WTC11 (cell line): ENCODE results near the gene PSMG4. TPM values are rescaled to one million over a fixed set of nuclear protein-coding genes. Genes with fewer than 3 reads are reported as not detected.
A peak's percentile ranks its signal among the peaks of the same experiment; 100 is the strongest.

Experiments used
- ATAC-seq: fragments of 200-7000 bp; cut with Tn5 transposase; 2 replicates; pipeline ENCODE4 v1.10.0; 2021; ENCODE audit warnings: mild to moderate bottlenecking, moderate library complexity
- CTCF ChIA-PET: fragments of 300-600 bp; sonication (Branson Sonifier 250); formaldehyde crosslinking; loops from one replicate; lab custom pipeline; 2021; ENCODE audit warnings: antibody characterized with exemption; lab: Charles Lee
- POLR2A ChIA-PET: fragments of 350-600 bp; sonication (Branson Sonifier 250); formaldehyde crosslinking; loops from one replicate; lab custom pipeline; 2021; ENCODE audit warnings: antibody characterized with exemption; lab: Charles Lee
- DNase-seq: peaks from one replicate; pipeline ENCODE4 v3.0.0; 2021; ENCODE audit warnings: low spot score
- H3K27ac Mint-ChIP-seq: 2 replicates; pipeline ENCODE4 v1.8.0; 2021; ENCODE audit warnings: mixed read lengths
- H3K27me3 Mint-ChIP-seq: 2 replicates; pipeline ENCODE4 v1.8.0; 2021; ENCODE audit warnings: low read depth, mild to moderate bottlenecking, moderate library complexity, mixed read lengths
- H3K36me3 Mint-ChIP-seq: 2 replicates; pipeline ENCODE4 v1.8.0; 2021; ENCODE audit warnings: mixed read lengths
- H3K4me1 Mint-ChIP-seq: 2 replicates; pipeline ENCODE4 v1.8.0; 2022; ENCODE audit warnings: mixed read lengths
- H3K4me3 Mint-ChIP-seq: 2 replicates; pipeline ENCODE4 v1.8.0; 2021; ENCODE audit warnings: mild to moderate bottlenecking, moderate library complexity, mixed read lengths
- H3K9me3 Mint-ChIP-seq: 2 replicates; pipeline ENCODE4 v1.8.0; 2021; ENCODE audit warnings: mixed read lengths
- AR ChIP-seq: fragments of 250-450 bp; sonication (Bioruptor Pico); IDR thresholded peaks from 2 replicates; pipeline ENCODE4 v1.9.0; 2021; ENCODE audit warnings: mild to moderate bottlenecking
- CBFB ChIP-seq: sonication (generic); formaldehyde crosslinking; IDR thresholded peaks from 2 replicates; pipeline ENCODE4 v1.8.1; 2022; ENCODE audit warnings: mild to moderate bottlenecking, low read depth, missing genetic modification reagents
- CREM ChIP-seq: sonication (generic); formaldehyde crosslinking; IDR thresholded peaks from 2 replicates; pipeline ENCODE4 v1.8.1; 2022; ENCODE audit warnings: mild to moderate bottlenecking, missing genetic modification reagents, moderate library complexity
- E2F1 ChIP-seq: sonication (generic); formaldehyde crosslinking; IDR thresholded peaks from 2 replicates; pipeline ENCODE4 v1.8.0; 2022; ENCODE audit warnings: mild to moderate bottlenecking, missing genetic modification reagents
- E2F5 ChIP-seq: sonication (generic); formaldehyde crosslinking; IDR thresholded peaks from 2 replicates; pipeline ENCODE4 v1.8.1; 2022; ENCODE audit warnings: mild to moderate bottlenecking, moderate library complexity, missing genetic modification reagents
- ELF4 ChIP-seq: sonication (generic); formaldehyde crosslinking; IDR thresholded peaks from 2 replicates; pipeline ENCODE4 v1.8.1; 2022; ENCODE audit warnings: low read depth, mild to moderate bottlenecking, moderate library complexity, missing genetic modification reagents
- FOXJ3 ChIP-seq: sonication (generic); formaldehyde crosslinking; IDR thresholded peaks from 2 replicates; pipeline ENCODE4 v1.9.0; 2021; ENCODE audit warnings: missing genetic modification reagents, mild to moderate bottlenecking, borderline replicate concordance
- HMGA2 ChIP-seq: fragments of 250-450 bp; sonication (Bioruptor Pico); IDR thresholded peaks from 2 replicates; pipeline ENCODE4 v1.4.0; 2021; ENCODE audit warnings: mild to moderate bottlenecking, moderate library complexity
- JUN ChIP-seq: sonication (generic); formaldehyde crosslinking; IDR thresholded peaks from 2 replicates; pipeline ENCODE4 v1.8.0; 2023; ENCODE audit warnings: mild to moderate bottlenecking, missing genetic modification reagents
- MAX ChIP-seq: sonication (generic); formaldehyde crosslinking; IDR thresholded peaks from 2 replicates; pipeline ENCODE4 v1.8.0; 2022; ENCODE audit warnings: mild to moderate bottlenecking, missing genetic modification reagents
- NFATC4 ChIP-seq: fragments of 250-450 bp; sonication (Bioruptor Pico); IDR thresholded peaks from 2 replicates; pipeline ENCODE4 v1.9.0; 2021; ENCODE audit warnings: mild to moderate bottlenecking
- PREB ChIP-seq: sonication (generic); formaldehyde crosslinking; IDR thresholded peaks from 2 replicates; pipeline ENCODE4 v1.8.1; 2022; ENCODE audit warnings: mild to moderate bottlenecking, missing genetic modification reagents, moderate library complexity, borderline replicate concordance
- SMAD3 ChIP-seq: sonication (generic); formaldehyde crosslinking; IDR thresholded peaks from 2 replicates; pipeline ENCODE4 v1.8.0; 2022; ENCODE audit warnings: missing genetic modification reagents, mild to moderate bottlenecking, borderline replicate concordance
- SOX15 ChIP-seq: fragments of 250-450 bp; sonication (Bioruptor Pico); IDR thresholded peaks from 2 replicates; pipeline ENCODE4 v1.9.0; 2021; ENCODE audit warnings: mild to moderate bottlenecking
- STAT6 ChIP-seq: sonication (generic); formaldehyde crosslinking; conservative IDR thresholded peaks from 2 replicates; pipeline ENCODE4 v1.8.1; 2023; ENCODE audit warnings: mild to moderate bottlenecking, low read depth, missing genetic modification reagents, moderate library complexity
- TEAD1 ChIP-seq: sonication (generic); formaldehyde crosslinking; IDR thresholded peaks from 2 replicates; pipeline ENCODE4 v1.8.0; 2022; ENCODE audit warnings: mild to moderate bottlenecking, missing genetic modification reagents
- TP53 ChIP-seq: sonication (generic); formaldehyde crosslinking; IDR thresholded peaks from 2 replicates; pipeline ENCODE4 v1.8.1; 2023; ENCODE audit warnings: mild to moderate bottlenecking, missing genetic modification reagents
- ZNF121 ChIP-seq: sonication (generic); formaldehyde crosslinking; IDR thresholded peaks from 2 replicates; pipeline ENCODE4 v1.8.0; 2023; ENCODE audit warnings: missing genetic modification reagents
- ZNF219 ChIP-seq: sonication (generic); formaldehyde crosslinking; IDR thresholded peaks from 2 replicates; pipeline ENCODE4 v1.8.0; 2023; ENCODE audit warnings: missing genetic modification reagents, mild to moderate bottlenecking, borderline replicate concordance
- ZNF232 ChIP-seq: sonication (generic); formaldehyde crosslinking; IDR thresholded peaks from 2 replicates; pipeline ENCODE4 v1.8.0; 2022; ENCODE audit warnings: mild to moderate bottlenecking, missing genetic modification reagents
- ZNF263 ChIP-seq: sonication (generic); formaldehyde crosslinking; IDR thresholded peaks from 2 replicates; pipeline ENCODE4 v1.8.1; 2022; ENCODE audit warnings: low read depth, mild to moderate bottlenecking, moderate library complexity, missing genetic modification reagents
- ZNF281 ChIP-seq: sonication (generic); formaldehyde crosslinking; IDR thresholded peaks from 2 replicates; pipeline ENCODE4 v1.8.0; 2023; ENCODE audit warnings: mild to moderate bottlenecking, missing genetic modification reagents
- total RNA-seq: library from RNA; stranded (reverse); gene quantifications from 3 replicates; pipeline ENCODE4 v1.2.3, GENCODE V29; 2021

PSMG4 gene
- total RNA-seq, 1 experiment from 2014 or later: 38.2 TPM

GRCh38 chr6:3227363-3228045 lies 31.2 kb upstream of the PSMG4 start, which contains the start of gene TUBB2B (continued):
- TF ChIP-seq SMAD3 (CRISPR knock-in tag) (0 out of 2 replicates have a peak, but pooled peaks have one; percentile 54), STAT6 (CRISPR knock-in tag) (no peak), ELF4 (no peak), SOX15 (no peak), ZNF219 (CRISPR knock-in tag) (no peak), ZNF263 (CRISPR knock-in tag) (peak; percentile 54; the same call in 1 of the 2 replicates), PREB (CRISPR knock-in tag) (no peak), JUN (0 out of 2 replicates have a peak, but pooled peaks have one; percentile 44), TP53 (CRISPR knock-in tag) (peak; percentile 38; the same call in 1 of the 2 replicates), TEAD1 (peak; percentile 51; the same call in 1 of the 2 replicates), HMGA2 (CRISPR knock-in tag) (no peak), ZNF232 (CRISPR knock-in tag) (no peak), NFATC4 (CRISPR knock-in tag) (no peak), FOXJ3 (CRISPR knock-in tag) (no peak)

- ChIA-PET CTCF (interaction anchor here (0.6 to 5.2 kb wide), 4 partner anchors 19 to 71 kb away, joined by 3 to 65 read pairs (median 4); partner anchors contain the start of gene TUBB2A), POLR2A (interaction anchor here (1.0 to 2.4 kb wide), 5 partner anchors 19 to 66 kb away, joined by 3 to 9 read pairs (median 5); partner anchors contain the start of gene PSMG4)
- peaks cover 49% of the 10 kb centered on the region for H3K4me1 Mint-ChIP-seq
- peaks cover 23% of the 10 kb centered on the region for H3K27me3 Mint-ChIP-seq
- peak overlapping the region; percentile 89 for H3K4me3 Mint-ChIP-seq
- peak overlapping the region; percentile 98 for H3K27ac Mint-ChIP-seq
- peaks cover 23% of the 10 kb centered on the region for H3K36me3 Mint-ChIP-seq
- H3K9me3 Mint-ChIP-seq: no peaks in the 10 kb centered on the region
- peak; percentile 35 for ATAC-seq
- peak; percentile 87 for DNase-seq
- TF ChIP-seq CBFB (CRISPR knock-in tag) (no peak), AR (CRISPR knock-in tag) (no peak), E2F1 (CRISPR knock-in tag) (no peak), MAX (peak; percentile 68; the same call in 1 of the 2 replicates), E2F5 (CRISPR knock-in tag) (no peak; the same call in 1 of the 2 replicates), ZNF232 (CRISPR knock-in tag) (no peak), ZNF121 (CRISPR knock-in tag) (no peak), CREM (no peak), ZNF281 (CRISPR knock-in tag) (no peak)
These were observed 30.6 kb upstream of the PSMG4 start for GRCh38 chr6:3228046-3228671.
